Liver (tissue), 9 donors: Measurements from ENCODE around the gene ARHGAP4. TPM values are rescaled to one million over a fixed set of nuclear protein-coding genes. Genes with fewer than 3 reads are reported as not detected.
A peak's percentile ranks its signal among the peaks of the same experiment; 100 is the strongest.

Experiments
- DNase-seq: peaks from one replicate; pipeline ENCODE4 v3.0.0-alpha.2; 2017; ENCODE audit warnings: low spot score
- H3K27ac ChIP-seq, 2 donors: one replicate each; pipeline ENCODE4 v1.7.0; 2013; ENCODE audit warnings: inconsistent platforms in 2 of 2, low read length in 2 of 2, control low read depth in 1 of 2, low read depth in 1 of 2, mild to moderate bottlenecking in 1 of 2
- H3K27me3 ChIP-seq, 4 donors: one replicate each; pipeline versions ENCODE4 v1.6.1 to v1.7.0; 2013; ENCODE audit warnings: low read length in 3 of 4, inconsistent platforms in 1 of 4, mild to moderate bottlenecking in 1 of 4, moderate library complexity in 1 of 4; ENCODE audit not compliant: control insufficient read depth in 4 of 4, insufficient read depth in 4 of 4
- H3K36me3 ChIP-seq, 4 donors: one replicate each; pipeline versions ENCODE4 v1.6.1 to v1.7.0; 2013; ENCODE audit warnings: low read length in 3 of 4, mild to moderate bottlenecking in 3 of 4, low read depth in 1 of 4, moderate library complexity in 1 of 4; ENCODE audit not compliant: control insufficient read depth in 4 of 4, insufficient read depth in 3 of 4
- H3K4me1 ChIP-seq, 4 donors: one replicate each; pipeline versions ENCODE4 v1.6.1 to v1.7.0; 2013; ENCODE audit warnings: low read length in 3 of 4, mild to moderate bottlenecking in 3 of 4, moderate library complexity in 1 of 4; ENCODE audit not compliant: control insufficient read depth in 4 of 4, insufficient read depth in 4 of 4
- H3K4me3 ChIP-seq, 3 donors: one replicate each; pipeline versions ENCODE4 v1.6.1 to v1.7.0; 2013; ENCODE audit warnings: low read length in 3 of 3, control low read depth in 1 of 3, low read depth in 1 of 3, mild to moderate bottlenecking in 1 of 3
- H3K9ac ChIP-seq, 2 donors: one replicate each; pipeline ENCODE4 v1.7.0; 2013; ENCODE audit warnings: low read length in 2 of 2, mild to moderate bottlenecking in 2 of 2, moderate library complexity in 2 of 2, control low read depth in 1 of 2, low read depth in 1 of 2
- H3K9me3 ChIP-seq, 4 donors: one replicate each; pipeline versions ENCODE4 v1.6.1 to v1.7.0; 2013; ENCODE audit warnings: low read length in 3 of 4; ENCODE audit not compliant: control insufficient read depth in 4 of 4
- ATF3 ChIP-seq: IDR thresholded peaks from 2 replicates; pipeline ENCODE4 v1.6.1; 2016; ENCODE audit warnings: antibody characterized with exemption
- CTCF ChIP-seq: fragments of 150-350 bp; IDR thresholded peaks from 2 replicates; pipeline ENCODE4 v1.5.1; 2017; ENCODE audit warnings: improper control_type of control experiment, low read depth, low read length; ENCODE audit not compliant: missing input control
- EGR1 ChIP-seq, 2 donors: IDR thresholded peaks; 2 replicates each; pipeline ENCODE4 v1.6.1; 2016 to 2018; ENCODE audit warnings: antibody characterized with exemption in 2 of 2, low read depth in 2 of 2
- FOXA1 ChIP-seq: IDR thresholded peaks from 2 replicates; pipeline ENCODE4 v1.6.1; 2016; ENCODE audit warnings: antibody characterized with exemption
- GABPA ChIP-seq, 2 donors: IDR thresholded peaks in 1 of 2; conservative IDR thresholded peaks in 1 of 2; 2 replicates each; pipeline ENCODE4 v1.6.1; 2016; ENCODE audit warnings: antibody characterized with exemption in 2 of 2, mild to moderate bottlenecking in 1 of 2, moderate library complexity in 1 of 2
- HNF4A ChIP-seq, 2 donors: conservative IDR thresholded peaks; 2 replicates each; pipeline ENCODE4 v1.6.1; 2016; ENCODE audit warnings: antibody characterized with exemption in 2 of 2, mild to moderate bottlenecking in 2 of 2
- HNF4G ChIP-seq: IDR thresholded peaks from 2 replicates; pipeline ENCODE4 v1.6.1; 2016; ENCODE audit warnings: antibody characterized with exemption
- MAX ChIP-seq: IDR thresholded peaks from 2 replicates; pipeline ENCODE4 v1.6.1; 2016; ENCODE audit warnings: antibody characterized with exemption
- NR2F2 ChIP-seq: IDR thresholded peaks from 2 replicates; pipeline ENCODE4 v1.6.1; 2016; ENCODE audit warnings: antibody characterized with exemption
- RAD21 ChIP-seq, 2 donors: IDR thresholded peaks; 2 replicates each; pipeline ENCODE4 v1.6.1; 2016; ENCODE audit warnings: antibody characterized with exemption in 2 of 2, mild to moderate bottlenecking in 2 of 2
- REST ChIP-seq: IDR thresholded peaks from 2 replicates; pipeline ENCODE4 v1.6.1; 2016; ENCODE audit warnings: antibody characterized with exemption, mild to moderate bottlenecking
- RXRA ChIP-seq, 2 donors: IDR thresholded peaks; 2 replicates each; pipeline ENCODE4 v1.6.1; 2017 to 2018; ENCODE audit warnings: antibody characterized with exemption in 2 of 2, mild to moderate bottlenecking in 1 of 2
- SP1 ChIP-seq: IDR thresholded peaks from 2 replicates; pipeline ENCODE4 v1.6.1; 2018; ENCODE audit warnings: antibody characterized with exemption, mild to moderate bottlenecking
- TAF1 ChIP-seq: conservative IDR thresholded peaks from 2 replicates; pipeline ENCODE4 v1.6.1; 2016; ENCODE audit warnings: antibody characterized with exemption, mild to moderate bottlenecking
- YY1 ChIP-seq: IDR thresholded peaks from 2 replicates; pipeline ENCODE4 v1.6.1; 2016; ENCODE audit warnings: antibody characterized with exemption, mild to moderate bottlenecking
- WGBS: extraction: QIAGEN DNeasy Blood & Tissue Kit; methylation state at CpG from one replicate; pipeline ENCODE4 v1.1.7; 2013; 5-methylcytosine and 5-hydroxymethylcytosine counted together
- polyA plus RNA-seq, 2 donors: library from polyadenylated mRNA; stranded (reverse) in 1 of 2; unstranded in 1 of 2; fragments of 200-250 nt in 1 of 2; fragments of >200 nt in 1 of 2; fragmentation: Nextera tagmentation in 1 of 2; extraction: Ambion mirVana in 1 of 2; gene quantifications; one replicate each; pipeline versions ENCODE4 v1.2.1 to v1.2.3, GENCODE V29; 2013 to 2015
- total RNA-seq, 2 donors: library from RNA; depleted of rRNA; stranded (reverse); fragments of >200 nt; gene quantifications; one replicate each; pipeline ENCODE4 v1.2.3, GENCODE V29; 2014
- donor health status: healthy.
- donor health status: healthy.
- donor health status: healthy.
- donor health status: healthy.
- donor health status: healthy.

The ARHGAP4 gene
- total and polyA plus RNA-seq, 4 donors: 3.3 to 28.1 (median 10.2) TPM

GRCh38 chrX:153934148-153934761 is 8.2 kb upstream of the ARHGAP4 start:
- H3K27ac ChIP-seq: no peak overlapping the region
- 6% methylated on average over 33 of the region's 33 CpGs for WGBS
- no peaks in the 10 kb centered on the region for H3K9me3 ChIP-seq
- H3K4me1 ChIP-seq: peaks cover 0 to 19% (median 12%) of the 10 kb centered on the region in 4 donors
- peak overlapping the region; percentile 81 to 90 (median 90) for H3K4me3 ChIP-seq
- H3K9ac ChIP-seq: peak overlapping the region; percentile 13 to 75
- DNase-seq: no peak
- TF ChIP-seq HNF4A (conservative IDR thresholded peaks at IDR 0.05) (no peak), SP1 (no peak), TAF1 (no peak), REST (no peak), RXRA (IDR thresholded peaks at IDR 0.05) (no peak), CTCF (no peak), HNF4G (no peak)
- H3K27me3 ChIP-seq: no peaks in the 10 kb centered on the region
- H3K36me3 ChIP-seq: peaks cover 0 to 15% (median 1%) of the 10 kb centered on the region in 4 donors

GRCh38 chrX:153933748-153934147 is 7.7 kb upstream of the ARHGAP4 start:
- Histone ChIP-seq H3K9ac (peak overlapping the region; percentile 13 to 75), H3K4me1 (peaks cover 2 to 24% (median 17%) of the 10 kb centered on the region in 4 donors), H3K9me3 (no peaks in the 10 kb centered on the region), H3K27me3 (no peaks in the 10 kb centered on the region), H3K4me3 (peak overlapping the region; percentile 81 to 90 (median 90)), H3K36me3 (peaks cover 0 to 15% (median 1%) of the 10 kb centered on the region in 4 donors), H3K27ac (no peak overlapping the region)
- no peak for TF ChIP-seq FOXA1
- no peak for TF ChIP-seq GABPA (IDR thresholded peaks at IDR 0.05 in 1 of 2, conservative IDR thresholded peaks at IDR 0.05 in 1 of 2)
- no peak for TF ChIP-seq YY1
- no peak for TF ChIP-seq TAF1
- TF ChIP-seq ATF3: no peak
- no peak for TF ChIP-seq HNF4G
- no peak for TF ChIP-seq CTCF
- TF ChIP-seq EGR1 (IDR thresholded peaks at IDR 0.05; ENCODE audit: low read depth in 2 of 2): no peak
- TF ChIP-seq MAX: no peak
- TF ChIP-seq RAD21 (IDR thresholded peaks at IDR 0.05): no peak
- TF ChIP-seq REST: no peak
- TF ChIP-seq NR2F2: no peak
- no peak for TF ChIP-seq SP1
- DNase-seq: no peak
- WGBS: 58% methylated on average over 7 of the region's 7 CpGs
